NCI-H2081 (cell line): ENCODE measurements around the gene LBH.

Experiments
- DNase-seq, 2 experiments: peaks; one replicate each; lab custom pipeline; 2025; lab: John Stamatoyannopoulos, UW

LBH gene

DNA sequence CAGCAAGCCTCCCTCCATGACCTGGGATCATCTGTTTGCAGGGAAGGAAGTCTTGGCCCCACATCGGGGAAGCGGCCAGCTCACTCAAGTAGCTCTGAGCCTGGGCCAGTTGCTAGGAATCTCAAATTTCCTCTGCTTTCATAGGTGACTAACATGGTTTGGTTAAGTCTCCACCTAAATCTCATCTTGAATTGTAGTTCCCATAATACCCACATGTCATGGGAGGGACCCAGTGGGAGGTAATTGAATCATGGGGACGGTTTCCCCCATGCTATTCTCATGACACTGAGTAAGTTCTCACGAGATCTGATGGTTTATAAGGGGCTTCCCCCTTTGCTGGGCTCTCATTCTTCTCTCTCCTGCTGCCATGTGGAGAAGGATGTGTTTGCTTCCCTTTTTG lies 75.2 kb downstream of the LBH start:
- DNase-seq: no peak

DNA sequence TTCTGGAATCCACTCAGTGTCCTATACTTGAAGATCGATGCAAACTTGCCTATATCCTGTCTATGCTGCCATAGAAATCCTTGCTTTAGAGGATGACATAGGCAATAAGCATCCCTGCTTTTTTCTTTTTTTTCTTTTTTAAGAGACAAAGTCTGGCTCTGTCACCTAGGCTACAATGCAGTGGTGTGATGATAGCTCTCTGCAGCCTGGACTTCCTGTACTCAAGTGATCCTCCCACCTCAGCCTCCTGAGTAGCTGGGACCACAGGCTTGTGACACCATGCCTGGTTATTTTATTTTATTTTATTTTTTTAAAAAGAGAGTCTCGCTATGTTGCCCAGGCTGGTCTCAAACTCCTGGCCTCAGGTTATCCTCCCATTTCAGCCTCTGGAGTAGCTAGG lies 76.9 kb downstream of the LBH start:
- no peak for DNase-seq
